Prostate gland (tissue), 2 donors: ENCODE results near the gene CDH13. TPM values are rescaled to one million over a fixed set of nuclear protein-coding genes. Genes with fewer than 3 reads are reported as not detected.

Experiments
- DNase-seq: peaks from one replicate; pipeline ENCODE4 v3.0.0-alpha.2; 2019; ENCODE audit warnings: low spot score
- H3K27ac ChIP-seq, 2 donors: fragments of 200-600 bp; sonication (generic); 2 replicates each; pipeline ENCODE4 v1.5.1; 2017 to 2019
- H3K27me3 ChIP-seq: fragments of 200-600 bp; sonication (generic); replicated peaks from 2 replicates; pipeline ENCODE4 v1.5.1; 2019; ENCODE audit not compliant: insufficient read depth
- H3K36me3 ChIP-seq, 2 donors: fragments of 200-600 bp; sonication (generic); 1 replicate in 1 of 2; 2 replicates in 1 of 2; pipeline versions ENCODE4 v1.5.1 to v1.8.1; 2017 to 2019
- H3K4me1 ChIP-seq: fragments of 200-600 bp; sonication (generic); replicated peaks from 2 replicates; pipeline ENCODE4 v1.5.1; 2019
- H3K4me3 ChIP-seq, 2 donors: fragments of 200-600 bp; sonication (generic); 2 replicates each; pipeline ENCODE4 v1.5.1; 2017 to 2019
- H3K9me3 ChIP-seq: fragments of 200-600 bp; sonication (generic); 2 replicates; pipeline ENCODE4 v1.5.1; 2017
- CTCF ChIP-seq, 4 experiments: fragments of 200-600 bp in 2 of 4; fragments of 450-650 bp in 2 of 4; sonication (generic) in 2 of 4; IDR thresholded peaks; 1 replicate in 3 of 4; 2 replicates in 1 of 4; pipeline ENCODE4 v1.5.1; 2016 to 2019; ENCODE audit warnings: antibody characterized with exemption in 4 of 4, mild to moderate bottlenecking in 2 of 4, moderate library complexity in 2 of 4
- POLR2A ChIP-seq: fragments of 450-650 bp; IDR thresholded peaks from one replicate; pipeline ENCODE4 v1.6.1; 2016; ENCODE audit warnings: antibody characterized with exemption, mild to moderate bottlenecking
- POLR2AphosphoS5 ChIP-seq: sonication (generic); formaldehyde crosslinking; IDR thresholded peaks from one replicate; pipeline ENCODE4 v1.6.1; 2017; ENCODE audit warnings: antibody characterized with exemption
- WGBS: methylation state at CpG from one replicate; pipeline ENCODE4 v1.1.5; 2018; 5-methylcytosine and 5-hydroxymethylcytosine counted together
- intact Hi-C: fragments of 100-400 bp; cut with DNase I; formaldehyde crosslinking; loops from one replicate; pipeline ENCODE4 v1.14.2; 2022
- total RNA-seq, 2 donors: library from RNA; depleted of rRNA; stranded (reverse); fragments of >200 nt; gene quantifications; one replicate each; pipeline ENCODE4 v1.1.0, GENCODE V29; 2016

CDH13 gene
- total RNA-seq, 2 donors from 2014 or later, result 20.6 to 23.0 TPM

GRCh38 chr16:82900559-82900958, 273.8 kb downstream of the CDH13 start:
- WGBS, result 70% methylated on average over 8 of the region's 8 CpGs
- intact Hi-C loops, result no loop called here

DNA sequence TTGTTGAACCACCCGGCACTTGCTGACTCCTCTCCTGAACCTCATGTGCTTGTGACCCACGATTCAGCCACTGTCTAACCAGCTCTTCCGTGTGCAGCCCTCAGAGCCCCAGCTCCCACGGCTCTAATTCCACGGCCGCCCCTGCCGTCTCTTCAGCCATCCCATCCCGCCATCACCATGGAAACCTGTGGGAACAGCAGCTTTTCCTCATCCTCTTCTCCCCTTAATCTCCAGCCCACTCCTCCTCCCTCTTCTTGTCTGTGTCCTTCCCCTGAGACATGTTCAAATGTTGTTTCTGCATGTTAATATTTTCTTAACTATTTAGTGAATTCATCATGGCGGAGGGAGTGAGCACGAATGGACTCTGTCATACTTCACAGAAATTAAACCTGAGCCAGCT, 285.2 kb downstream of the CDH13 start:
- TF ChIP-seq POLR2A (no peak), CTCF (IDR thresholded peaks at IDR 0.05) (no peak), POLR2AphosphoS5 (no peak)
- H3K36me3 ChIP-seq, result no peaks in the 10 kb centered on the region
- H3K4me1 ChIP-seq, result no peaks in the 10 kb centered on the region
- intact Hi-C loops, result no loop called here
- no peaks in the 10 kb centered on the region for H3K9me3 ChIP-seq
- no peaks in the 10 kb centered on the region for H3K27me3 ChIP-seq
- no peak for DNase-seq
- 98% methylated on average over 10 of the region's 10 CpGs for WGBS
- H3K27ac ChIP-seq, result no peak overlapping the region
- H3K4me3 ChIP-seq, result no peak overlapping the region

More at GRCh38 chr16:82900559-82900958, 273.8 kb downstream of the CDH13 start:
- Histone ChIP-seq H3K9me3 (no peaks in the 10 kb centered on the region), H3K27me3 (no peaks in the 10 kb centered on the region), H3K36me3 (no peaks in the 10 kb centered on the region), H3K27ac (no peak overlapping the region), H3K4me3 (no peak overlapping the region), H3K4me1 (peaks cover 2% of the 10 kb centered on the region)
- no peak for DNase-seq
- no peak for TF ChIP-seq POLR2AphosphoS5
- no peak for TF ChIP-seq CTCF (IDR thresholded peaks at IDR 0.05)
- no peak for TF ChIP-seq POLR2A

- Histone ChIP-seq H3K27ac (no peak overlapping the region), H3K36me3 (no peaks in the 10 kb centered on the region), H3K4me1 (no peaks in the 10 kb centered on the region), H3K9me3 (no peaks in the 10 kb centered on the region), H3K4me3 (no peak overlapping the region), H3K27me3 (no peaks in the 10 kb centered on the region)
- DNase-seq, result no peak
- intact Hi-C loops, result no loop called here
- WGBS, result 84% methylated on average over 9 of the region's 9 CpGs
- TF ChIP-seq POLR2A (no peak), CTCF (IDR thresholded peaks at IDR 0.05) (no peak)
Observed at GRCh38 chr16:82915139-82915824, 288.5 kb downstream of the CDH13 start.

- no peak for DNase-seq
- 49% methylated on average over 5 of the region's 5 CpGs for WGBS
- H3K4me3 ChIP-seq, result no peak overlapping the region
- no peaks in the 10 kb centered on the region for H3K36me3 ChIP-seq
- H3K4me1 ChIP-seq, result no peaks in the 10 kb centered on the region
- no peak overlapping the region for H3K27ac ChIP-seq
- intact Hi-C loops, result no loop called here
- H3K9me3 ChIP-seq, result no peaks in the 10 kb centered on the region
- no peak for TF ChIP-seq CTCF (IDR thresholded peaks at IDR 0.05)
- no peak for TF ChIP-seq POLR2AphosphoS5
- no peak for TF ChIP-seq POLR2A
- no peaks in the 10 kb centered on the region for H3K27me3 ChIP-seq
Observed at GRCh38 chr16:82917886-82918595, 291.3 kb downstream of the CDH13 start.
